ENCODE measurements around the gene DYNLRB1.

DYNLRB1 gene

DNA sequence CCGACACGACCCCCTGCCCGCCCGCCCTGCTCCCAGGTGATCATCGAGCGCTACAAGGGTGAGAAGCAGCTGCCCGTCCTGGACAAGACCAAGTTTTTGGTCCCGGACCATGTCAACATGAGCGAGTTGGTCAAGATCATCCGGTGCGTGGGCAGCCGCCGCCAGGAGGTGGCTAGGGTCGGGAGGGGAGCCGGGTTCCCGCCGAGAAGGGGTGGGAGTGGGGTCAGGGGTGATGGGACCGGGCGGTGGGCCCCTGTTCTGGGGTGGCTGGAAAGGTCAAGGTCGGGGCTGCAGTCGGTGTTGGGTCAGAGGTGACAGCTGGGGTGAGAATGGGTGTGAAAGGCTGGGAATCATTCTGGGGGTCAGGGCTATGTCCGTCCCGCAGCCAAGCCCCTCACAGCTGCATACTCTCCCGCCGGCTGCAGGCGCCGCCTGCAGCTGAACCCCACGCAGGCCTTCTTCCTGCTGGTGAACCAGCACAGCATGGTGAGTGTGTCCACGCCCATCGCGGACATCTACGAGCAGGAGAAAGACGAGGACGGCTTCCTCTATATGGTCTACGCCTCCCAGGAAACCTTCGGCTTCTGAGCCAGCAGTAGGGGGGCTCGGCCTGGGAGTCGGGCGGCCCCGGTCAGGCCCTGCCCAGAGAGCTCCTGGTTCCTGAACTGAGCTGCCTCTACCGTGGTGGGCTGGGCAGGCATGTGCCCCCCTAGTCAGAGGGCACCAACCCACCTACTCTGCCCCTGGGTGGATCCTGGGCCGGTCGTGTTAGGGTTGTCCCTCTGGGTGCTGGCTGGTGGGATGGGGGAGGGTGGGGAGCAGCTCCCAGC is 43.3 kb downstream of the DYNLRB1 start:
- no peak overlapping the region for H2AFZ ChIP-seq (ENCODE audit: low read depth, low read length)
- no peaks in the 10 kb centered on the region for H3K27me3 ChIP-seq (ENCODE audit: insufficient read depth, low read length)
- no peak overlapping the region for H3K4me3 ChIP-seq (ENCODE audit: low read length)
- H3K36me3 ChIP-seq (ENCODE audit: insufficient read depth, low read length): peaks cover 7% of the 10 kb centered on the region
- H3K4me1 ChIP-seq (ENCODE audit: insufficient read depth, low read length): no peaks in the 10 kb centered on the region
- peaks cover 4% of the 10 kb centered on the region for H3K9me3 ChIP-seq (ENCODE audit: low read length)

DNA sequence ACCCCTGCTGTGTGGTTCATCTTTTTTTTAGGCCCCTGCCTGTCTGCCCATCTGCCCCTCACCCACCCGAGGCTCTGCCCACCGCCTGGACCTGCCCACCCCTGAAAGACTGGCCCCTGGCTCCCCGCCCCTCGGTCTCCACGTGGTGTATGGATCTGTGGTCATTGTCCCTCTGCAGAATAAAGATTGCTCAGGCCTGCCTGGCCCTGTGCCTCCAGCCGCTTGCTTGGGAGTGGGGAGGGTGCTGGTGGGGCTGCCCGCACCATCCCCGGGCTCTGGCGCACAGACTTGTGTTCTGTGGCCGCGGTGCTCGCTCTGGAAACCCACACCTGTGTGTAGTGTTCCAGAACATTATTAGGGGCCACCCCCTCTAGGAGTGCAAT is 43.9 kb downstream of the DYNLRB1 start:
- no peaks in the 10 kb centered on the region for H3K4me1 ChIP-seq (ENCODE audit: insufficient read depth, low read length)
- H3K36me3 ChIP-seq (ENCODE audit: insufficient read depth, low read length): peaks cover 7% of the 10 kb centered on the region
- H3K27me3 ChIP-seq (ENCODE audit: insufficient read depth, low read length): no peaks in the 10 kb centered on the region
- H3K9me3 ChIP-seq (ENCODE audit: low read length): peaks cover 4% of the 10 kb centered on the region
- H3K4me3 ChIP-seq (ENCODE audit: low read length): no peak overlapping the region
- no peak overlapping the region for H2AFZ ChIP-seq (ENCODE audit: low read depth, low read length)

DNA sequence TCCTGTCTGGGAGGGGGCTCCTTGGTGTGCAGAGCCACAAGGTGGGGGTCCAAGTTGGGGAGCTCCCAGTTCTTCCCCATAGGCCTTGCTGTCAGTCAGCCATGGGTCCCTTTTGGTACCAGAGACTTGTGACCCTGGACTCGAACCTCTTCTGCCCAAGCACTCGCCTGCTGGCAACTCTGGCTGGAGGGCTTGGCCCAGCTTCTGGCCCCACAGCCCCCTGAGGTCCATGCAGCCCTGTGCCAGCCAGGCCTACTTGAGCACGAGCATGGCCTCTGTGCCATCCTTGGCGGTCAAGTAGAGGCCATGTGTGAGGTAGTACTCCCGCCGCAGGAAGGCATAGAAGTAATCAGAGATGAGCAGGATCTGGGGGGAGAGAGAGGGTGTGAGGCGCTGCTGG is 44.4 kb downstream of the DYNLRB1 start:
- peaks cover 4% of the 10 kb centered on the region for H3K9me3 ChIP-seq (ENCODE audit: low read length)
- H3K4me1 ChIP-seq (ENCODE audit: insufficient read depth, low read length): no peaks in the 10 kb centered on the region
- no peaks in the 10 kb centered on the region for H3K27me3 ChIP-seq (ENCODE audit: insufficient read depth, low read length)
- H3K4me3 ChIP-seq (ENCODE audit: low read length): no peak overlapping the region
- peaks cover 7% of the 10 kb centered on the region for H3K36me3 ChIP-seq (ENCODE audit: insufficient read depth, low read length)
- no peak overlapping the region for H2AFZ ChIP-seq (ENCODE audit: low read depth, low read length)

DNA sequence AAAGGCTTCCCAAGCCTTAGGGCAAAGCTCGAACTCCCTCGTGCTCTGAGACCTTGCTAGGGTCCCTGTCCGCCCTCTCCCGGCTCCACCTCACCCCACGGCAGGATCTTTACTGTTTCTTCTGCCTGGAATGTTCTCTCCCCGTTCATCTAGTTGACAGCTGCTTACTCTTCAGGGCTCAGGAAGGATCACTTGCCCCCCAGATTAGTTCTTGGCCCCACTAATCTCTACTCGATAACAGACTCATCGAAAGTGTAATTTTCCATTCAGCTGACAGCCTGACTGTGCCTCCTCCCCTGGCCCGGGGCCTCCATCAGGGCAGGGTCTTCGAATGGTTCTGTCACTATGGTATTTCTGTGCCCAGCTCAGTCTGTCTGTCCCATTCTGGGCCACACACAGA is 45.4 kb downstream of the DYNLRB1 start:
- Histone ChIP-seq H3K4me3 (ENCODE audit: low read length) (no peak overlapping the region), H2AFZ (ENCODE audit: low read depth, low read length) (no peak overlapping the region), H3K27me3 (ENCODE audit: insufficient read depth, low read length) (no peaks in the 10 kb centered on the region), H3K4me1 (ENCODE audit: insufficient read depth, low read length) (peaks cover 2% of the 10 kb centered on the region), H3K9me3 (ENCODE audit: low read length) (peaks cover 4% of the 10 kb centered on the region), H3K36me3 (ENCODE audit: insufficient read depth, low read length) (peaks cover 7% of the 10 kb centered on the region)

DNA sequence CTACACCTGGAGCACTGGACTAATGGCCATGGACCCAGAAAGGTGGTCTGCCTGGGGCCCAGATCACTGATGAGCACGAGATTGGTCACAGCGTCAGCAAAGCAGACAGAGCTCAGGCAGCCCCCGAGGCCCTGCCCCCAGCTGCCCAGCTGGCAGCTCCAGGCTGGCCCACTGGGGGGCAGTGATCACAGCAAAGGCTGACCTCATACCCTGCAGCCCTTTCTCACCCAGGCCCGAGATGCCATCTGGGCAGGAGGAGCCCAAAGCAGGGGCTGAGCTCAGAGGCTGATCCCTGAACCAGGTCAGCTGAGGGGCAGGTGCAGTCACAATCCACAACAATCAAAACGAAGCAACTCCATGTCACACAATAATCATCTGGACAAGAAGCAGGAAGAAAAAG is 46.4 kb downstream of the DYNLRB1 start:
- peaks cover 4% of the 10 kb centered on the region for H3K9me3 ChIP-seq (ENCODE audit: low read length)
- no peaks in the 10 kb centered on the region for H3K27me3 ChIP-seq (ENCODE audit: insufficient read depth, low read length)
- no peak overlapping the region for H3K4me3 ChIP-seq (ENCODE audit: low read length)
- H3K36me3 ChIP-seq (ENCODE audit: insufficient read depth, low read length): peaks cover 7% of the 10 kb centered on the region
- no peak overlapping the region for H2AFZ ChIP-seq (ENCODE audit: low read depth, low read length)
- peaks cover 3% of the 10 kb centered on the region for H3K4me1 ChIP-seq (ENCODE audit: insufficient read depth, low read length)

DNA sequence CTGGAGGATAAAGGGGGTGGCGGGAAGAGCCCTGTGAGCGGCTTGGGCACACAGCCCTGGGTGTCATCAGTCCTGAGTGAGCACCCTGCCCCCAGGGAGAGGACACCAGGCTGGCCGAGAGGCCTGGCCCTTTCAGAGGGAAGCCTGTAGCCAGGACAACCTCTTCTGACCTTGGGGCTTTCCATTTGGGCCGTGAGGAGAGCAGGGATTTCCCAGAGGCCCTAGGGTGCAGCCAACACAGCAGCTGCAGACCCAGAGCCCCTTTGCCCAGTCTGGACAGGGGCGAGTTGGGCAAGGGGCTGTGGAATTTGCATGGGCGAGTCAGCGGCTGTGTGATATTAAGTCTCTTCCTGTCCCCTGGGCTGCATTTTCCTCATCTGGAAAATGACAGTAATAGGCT is 48.6 kb downstream of the DYNLRB1 start:
- Histone ChIP-seq H2AFZ (ENCODE audit: low read depth, low read length) (no peak overlapping the region), H3K36me3 (ENCODE audit: insufficient read depth, low read length) (peaks cover 7% of the 10 kb centered on the region), H3K27me3 (ENCODE audit: insufficient read depth, low read length) (no peaks in the 10 kb centered on the region), H3K9me3 (ENCODE audit: low read length) (peaks cover 4% of the 10 kb centered on the region), H3K4me3 (ENCODE audit: low read length) (no peak overlapping the region), H3K4me1 (ENCODE audit: insufficient read depth, low read length) (peaks cover 3% of the 10 kb centered on the region)

DNA sequence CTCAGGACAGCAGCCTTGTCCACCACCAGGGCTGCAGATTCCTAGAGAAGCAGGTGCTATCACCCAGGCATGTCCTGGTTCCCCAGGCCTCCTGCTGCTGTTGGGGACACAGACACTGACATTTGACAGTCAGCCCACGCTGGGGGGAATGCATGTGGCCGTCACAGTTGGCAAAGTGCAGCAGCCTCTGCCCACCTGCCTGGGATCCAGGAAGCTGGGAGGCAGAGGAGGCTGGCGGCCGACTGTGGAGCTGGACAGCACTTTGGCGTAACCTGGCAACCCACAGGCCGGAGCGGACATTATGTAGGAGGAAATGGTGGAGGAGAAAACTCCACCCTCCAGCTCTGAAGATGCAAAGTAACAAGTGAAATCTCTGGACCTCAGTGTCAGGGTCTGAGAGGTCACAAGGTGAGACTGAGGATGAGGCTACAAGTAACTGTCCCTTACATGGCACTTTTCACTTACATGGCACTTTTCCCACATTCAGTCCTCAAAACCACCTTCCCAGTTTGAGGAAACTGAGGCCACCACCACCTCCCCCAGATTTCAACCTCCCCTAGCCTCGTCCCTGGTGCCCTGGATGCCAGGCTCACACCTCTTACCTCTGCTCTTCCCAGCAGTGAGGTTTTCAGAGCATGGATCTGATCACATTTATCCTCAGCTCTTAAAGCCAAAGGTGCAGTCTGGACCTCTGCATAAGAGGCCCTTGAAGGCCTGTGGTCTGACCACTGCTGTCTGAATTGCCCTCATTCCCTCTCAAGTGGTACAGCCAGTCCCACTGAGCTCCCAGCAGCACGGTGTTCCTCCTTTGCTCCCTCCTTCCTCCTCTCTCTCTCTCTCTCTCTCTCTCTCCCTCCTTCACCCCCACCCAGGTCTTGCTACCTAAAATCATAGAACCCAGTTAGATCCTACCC is 51.0 kb downstream of the DYNLRB1 start:
- H3K9me3 ChIP-seq (ENCODE audit: low read length): no peaks in the 10 kb centered on the region
- H3K4me3 ChIP-seq (ENCODE audit: low read length): no peak overlapping the region
- H2AFZ ChIP-seq (ENCODE audit: low read depth, low read length): no peak overlapping the region
- peaks cover 7% of the 10 kb centered on the region for H3K36me3 ChIP-seq (ENCODE audit: insufficient read depth, low read length)
- peaks cover 3% of the 10 kb centered on the region for H3K4me1 ChIP-seq (ENCODE audit: insufficient read depth, low read length)
- no peaks in the 10 kb centered on the region for H3K27me3 ChIP-seq (ENCODE audit: insufficient read depth, low read length)

DNA sequence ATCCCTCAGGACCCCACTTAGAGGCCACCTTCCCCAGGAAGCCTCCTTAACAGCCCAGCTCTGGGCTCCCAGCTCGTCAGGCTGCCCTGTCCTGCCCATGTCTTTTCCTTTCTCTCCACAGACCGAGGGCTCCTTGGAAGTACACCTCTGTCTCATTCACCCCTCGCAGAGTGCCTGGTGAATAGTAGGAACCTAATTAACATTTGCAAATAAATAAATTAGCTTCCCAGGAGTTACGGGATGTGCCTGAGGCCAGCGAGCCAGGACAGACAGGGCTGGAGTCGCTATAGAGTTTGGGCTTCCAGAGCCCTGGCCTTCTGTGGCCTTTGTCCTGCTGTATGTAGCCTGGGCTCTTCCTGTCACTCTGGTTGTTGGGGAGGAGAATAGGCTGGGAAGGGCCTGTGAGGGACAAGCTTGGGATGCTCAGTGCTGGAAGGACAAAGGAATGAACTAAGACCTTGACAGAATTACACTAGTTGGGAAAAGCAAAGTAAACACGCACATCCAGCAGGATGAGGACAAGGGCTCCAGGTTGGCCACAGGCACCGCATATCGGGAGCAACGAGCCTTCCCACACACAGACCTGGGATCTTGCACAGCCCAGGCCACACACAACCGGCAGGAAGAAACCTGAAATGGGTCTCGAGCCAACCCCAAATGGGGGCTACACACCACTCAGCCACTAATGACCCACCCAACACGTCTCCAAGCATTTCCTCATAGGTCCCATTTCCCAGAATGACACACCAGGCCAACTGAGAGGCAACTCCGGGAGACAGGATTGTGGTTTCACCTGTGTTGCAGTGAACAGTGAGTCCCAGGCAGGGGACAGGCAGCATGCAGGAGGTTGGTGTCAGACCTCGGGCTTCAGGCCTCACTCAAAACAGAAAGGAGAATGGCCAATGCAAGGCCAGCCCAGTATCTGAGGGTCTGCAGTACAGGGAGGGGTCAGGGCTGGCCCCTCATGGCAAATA is 52.0 kb downstream of the DYNLRB1 start:
- Histone ChIP-seq H3K27me3 (ENCODE audit: insufficient read depth, low read length) (no peaks in the 10 kb centered on the region), H2AFZ (ENCODE audit: low read depth, low read length) (no peak overlapping the region)

DNA sequence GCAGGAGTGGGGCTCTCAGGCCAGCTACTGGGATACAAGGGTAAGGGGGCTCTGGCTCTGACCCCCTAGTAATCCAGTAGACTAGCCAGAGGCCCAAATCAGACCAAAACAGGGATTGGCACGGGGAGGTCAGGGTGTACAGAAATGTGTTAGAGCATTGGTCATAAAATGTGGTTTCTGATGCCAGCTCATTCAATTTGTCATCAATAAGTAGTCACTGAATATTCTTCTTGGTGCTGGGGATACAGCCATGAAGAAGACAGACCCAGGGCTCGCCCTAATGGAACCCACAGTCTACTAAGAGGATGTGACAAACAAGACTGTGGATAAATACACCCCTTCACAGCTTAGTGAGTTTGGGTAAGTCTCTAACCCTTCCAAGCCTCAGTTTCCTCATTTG is 53.4 kb downstream of the DYNLRB1 start:
- no peak overlapping the region for H3K4me3 ChIP-seq (ENCODE audit: low read length)
- H3K27me3 ChIP-seq (ENCODE audit: insufficient read depth, low read length): no peaks in the 10 kb centered on the region
- peaks cover 12% of the 10 kb centered on the region for H3K36me3 ChIP-seq (ENCODE audit: insufficient read depth, low read length)
- H3K4me1 ChIP-seq (ENCODE audit: insufficient read depth, low read length): peaks cover 3% of the 10 kb centered on the region
- no peak overlapping the region for H2AFZ ChIP-seq (ENCODE audit: low read depth, low read length)
- H3K9me3 ChIP-seq (ENCODE audit: low read length): no peaks in the 10 kb centered on the region

More for the DNA sequence above, 52.0 kb downstream of the DYNLRB1 start:
- Histone ChIP-seq H3K36me3 (ENCODE audit: insufficient read depth, low read length) (peaks cover 7% of the 10 kb centered on the region), H3K4me3 (ENCODE audit: low read length) (no peak overlapping the region), H3K4me1 (ENCODE audit: insufficient read depth, low read length) (peaks cover 3% of the 10 kb centered on the region), H3K9me3 (ENCODE audit: low read length) (no peaks in the 10 kb centered on the region)

DNA sequence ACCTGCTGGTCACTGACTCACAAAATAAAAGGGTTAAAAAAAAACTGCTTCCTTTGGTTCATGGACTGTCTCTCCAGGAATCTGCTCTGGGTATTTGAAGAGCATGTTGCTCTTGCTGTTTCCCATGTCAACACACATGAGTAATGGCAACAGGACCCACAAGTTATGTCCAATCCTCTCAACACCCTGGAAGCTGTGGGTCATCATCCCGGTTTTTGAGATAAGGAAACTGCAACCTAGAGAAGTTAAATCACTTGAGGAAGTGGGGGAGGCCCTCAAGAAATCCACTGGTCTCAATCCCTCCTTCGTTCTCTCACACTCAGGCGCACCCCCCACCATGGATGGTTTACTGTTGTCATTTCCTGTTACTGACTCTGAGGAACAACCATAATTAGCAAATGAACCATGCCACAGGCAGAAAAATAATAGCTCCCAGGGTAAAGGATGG is 54.7 kb downstream of the DYNLRB1 start:
- Histone ChIP-seq H3K36me3 (ENCODE audit: insufficient read depth, low read length) (peaks cover 22% of the 10 kb centered on the region), H3K9me3 (ENCODE audit: low read length) (no peaks in the 10 kb centered on the region), H3K4me1 (ENCODE audit: insufficient read depth, low read length) (peaks cover 3% of the 10 kb centered on the region), H3K4me3 (ENCODE audit: low read length) (no peak overlapping the region), H3K27me3 (ENCODE audit: insufficient read depth, low read length) (no peaks in the 10 kb centered on the region), H2AFZ (ENCODE audit: low read depth, low read length) (no peak overlapping the region)

DNA sequence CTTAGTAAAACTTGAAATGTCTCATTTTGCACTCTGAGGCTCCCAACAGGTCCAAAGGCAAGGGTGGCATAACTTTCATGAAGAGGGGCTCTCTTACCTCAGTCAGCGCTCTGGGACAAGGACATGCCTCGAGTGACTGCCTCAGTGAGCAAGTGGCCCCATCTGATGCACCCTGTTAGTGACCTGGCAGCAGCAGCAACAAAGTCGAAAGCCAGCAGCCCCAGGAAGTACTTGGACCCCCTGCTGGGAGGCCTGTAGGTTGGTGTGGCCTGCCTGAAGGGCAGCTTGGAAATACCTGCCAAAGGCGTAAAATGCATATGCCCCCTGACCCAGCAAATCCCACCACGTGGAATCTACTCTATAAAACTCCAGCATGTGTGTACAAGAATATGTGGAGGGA is 55.5 kb downstream of the DYNLRB1 start:
- Histone ChIP-seq H2AFZ (ENCODE audit: low read depth, low read length) (no peak overlapping the region), H3K4me3 (ENCODE audit: low read length) (no peak overlapping the region), H3K4me1 (ENCODE audit: insufficient read depth, low read length) (peaks cover under 1% of the 10 kb centered on the region), H3K27me3 (ENCODE audit: insufficient read depth, low read length) (no peaks in the 10 kb centered on the region), H3K9me3 (ENCODE audit: low read length) (no peaks in the 10 kb centered on the region), H3K36me3 (ENCODE audit: insufficient read depth, low read length) (peaks cover 22% of the 10 kb centered on the region)

DNA sequence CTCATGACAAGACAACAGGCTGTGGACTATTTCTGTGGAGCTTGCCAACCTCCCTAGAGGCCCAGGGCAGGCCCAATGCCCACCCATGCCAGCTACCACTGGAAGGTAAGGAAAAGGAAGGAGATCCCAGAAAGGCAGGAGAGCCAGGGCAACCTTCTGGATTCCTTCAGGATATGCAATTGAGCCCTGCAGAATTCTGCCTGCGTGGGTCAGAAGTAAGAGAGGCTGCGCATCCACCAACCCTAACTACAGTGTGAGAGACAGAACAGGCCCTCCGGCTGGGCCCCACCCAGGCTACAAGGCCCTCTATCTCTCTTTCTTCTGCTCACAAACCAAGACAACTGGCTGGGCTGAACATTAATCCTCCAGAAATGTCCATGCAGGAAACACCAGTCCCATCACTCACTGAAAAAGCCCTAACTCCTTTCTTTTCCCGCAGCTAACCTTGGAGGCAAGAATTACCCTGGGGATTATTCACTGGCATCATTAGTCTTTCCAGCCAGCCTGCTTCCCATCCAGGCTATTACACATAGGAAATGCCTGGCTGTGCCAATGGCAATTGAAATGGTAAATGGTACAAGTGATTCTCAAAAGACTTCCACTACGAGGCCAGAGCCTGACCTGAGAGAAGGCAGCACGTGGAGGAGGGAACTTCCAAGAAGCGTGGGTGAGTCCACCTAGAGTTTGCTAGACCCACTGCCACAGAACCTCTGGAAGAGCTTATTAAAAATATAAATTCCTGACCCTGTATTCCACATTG is 57.5 kb downstream of the DYNLRB1 start:
- Histone ChIP-seq H3K4me1 (ENCODE audit: insufficient read depth, low read length) (no peaks in the 10 kb centered on the region), H3K4me3 (ENCODE audit: low read length) (no peak overlapping the region), H3K36me3 (ENCODE audit: insufficient read depth, low read length) (peaks cover 27% of the 10 kb centered on the region), H3K27me3 (ENCODE audit: insufficient read depth, low read length) (no peaks in the 10 kb centered on the region), H3K9me3 (ENCODE audit: low read length) (no peaks in the 10 kb centered on the region), H2AFZ (ENCODE audit: low read depth, low read length) (no peak overlapping the region)
